SKM-1 treated with dmso at 0.1 percent for 144 hours (cell line): Measurements from ENCODE around the gene MRPL54.
A peak's percentile ranks its signal among the peaks of the same experiment; 100 is the strongest.
"Not testable (repeated sequence)": the region's sequence is repeated elsewhere in the genome, so short reads cannot be mapped to it uniquely, and the experiment has no call there.

Source experiments
- DNase-seq: peaks from one replicate; lab custom pipeline; 2025; ENCODE audit not compliant: unreplicated experiment; lab: John Stamatoyannopoulos, UW

MRPL54 gene

DNA sequence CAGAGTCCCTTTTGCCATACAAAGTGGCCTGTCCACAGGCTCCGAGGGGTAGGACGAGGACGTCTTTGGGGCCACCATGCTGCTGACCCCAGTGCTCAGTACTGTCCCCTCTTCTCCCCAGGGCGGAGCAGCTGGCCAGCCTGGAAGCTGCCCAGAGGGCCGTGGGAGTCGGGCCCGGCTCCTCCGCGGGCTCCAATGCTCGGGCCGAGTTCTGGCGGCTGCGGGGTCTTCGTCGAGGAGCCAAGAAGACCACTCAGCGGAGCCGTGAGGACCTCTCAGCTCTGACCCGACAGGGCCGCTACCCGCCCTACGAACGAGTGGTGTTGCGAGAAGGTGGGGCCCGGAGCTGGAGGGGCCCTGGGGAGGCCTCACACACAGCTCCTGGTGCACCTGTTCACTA, 22.1 kb upstream of the MRPL54 start:
- no peak for DNase-seq

DNA sequence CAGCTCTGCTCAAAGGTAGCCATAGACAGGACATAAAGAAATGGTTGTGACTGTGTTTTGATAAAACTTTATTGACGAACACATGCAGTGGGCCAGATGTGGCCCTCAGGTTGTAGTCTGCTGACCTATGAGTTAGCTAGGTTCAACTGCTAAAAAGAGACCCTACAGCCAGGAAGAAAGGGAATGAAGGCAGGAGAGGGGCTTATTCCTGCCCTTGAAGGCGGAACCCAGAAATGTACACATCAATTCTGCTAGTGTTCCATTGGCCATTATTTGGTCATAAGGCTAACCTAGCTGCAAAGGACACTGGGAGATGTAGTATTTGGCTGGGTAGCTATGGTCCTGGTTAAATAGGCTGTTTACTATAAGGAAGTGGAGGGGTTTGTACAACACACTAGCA, 19.0 kb upstream of the MRPL54 start:
- no peak for DNase-seq

DNA sequence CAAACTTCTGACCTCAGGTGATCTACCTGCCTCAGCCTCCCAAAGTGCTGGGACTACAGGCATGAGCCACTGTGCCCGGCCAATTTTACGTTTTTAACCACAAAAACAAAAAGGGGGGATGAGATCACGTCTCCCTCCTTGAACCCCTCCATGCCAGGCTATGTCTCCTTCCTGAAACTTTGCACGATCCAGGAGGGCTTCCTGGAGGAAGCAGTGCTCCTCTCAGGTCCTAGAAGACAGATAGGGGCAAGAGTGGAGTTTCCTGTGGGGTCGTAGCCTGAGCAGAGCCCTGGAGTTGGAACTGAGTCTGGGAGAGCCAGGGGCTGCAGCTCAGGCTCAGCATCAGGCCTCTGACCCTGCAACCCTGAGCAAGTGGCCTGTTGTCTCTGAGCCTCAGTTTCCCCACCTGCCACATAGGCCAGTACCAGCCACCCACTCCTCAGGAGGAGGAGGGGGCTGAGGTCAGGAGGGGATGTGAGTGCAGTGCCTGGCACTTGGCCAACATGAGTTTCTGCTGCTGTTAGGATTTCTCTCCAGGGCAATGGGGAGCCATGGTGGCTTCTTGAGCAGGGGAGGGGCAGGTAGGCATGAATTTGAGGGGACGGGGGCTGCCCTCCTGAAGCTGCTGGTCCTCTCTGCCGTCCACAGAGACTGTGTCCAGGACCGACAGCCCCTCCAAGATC, 17.0 kb upstream of the MRPL54 start:
- DNase-seq = no peak

DNA sequence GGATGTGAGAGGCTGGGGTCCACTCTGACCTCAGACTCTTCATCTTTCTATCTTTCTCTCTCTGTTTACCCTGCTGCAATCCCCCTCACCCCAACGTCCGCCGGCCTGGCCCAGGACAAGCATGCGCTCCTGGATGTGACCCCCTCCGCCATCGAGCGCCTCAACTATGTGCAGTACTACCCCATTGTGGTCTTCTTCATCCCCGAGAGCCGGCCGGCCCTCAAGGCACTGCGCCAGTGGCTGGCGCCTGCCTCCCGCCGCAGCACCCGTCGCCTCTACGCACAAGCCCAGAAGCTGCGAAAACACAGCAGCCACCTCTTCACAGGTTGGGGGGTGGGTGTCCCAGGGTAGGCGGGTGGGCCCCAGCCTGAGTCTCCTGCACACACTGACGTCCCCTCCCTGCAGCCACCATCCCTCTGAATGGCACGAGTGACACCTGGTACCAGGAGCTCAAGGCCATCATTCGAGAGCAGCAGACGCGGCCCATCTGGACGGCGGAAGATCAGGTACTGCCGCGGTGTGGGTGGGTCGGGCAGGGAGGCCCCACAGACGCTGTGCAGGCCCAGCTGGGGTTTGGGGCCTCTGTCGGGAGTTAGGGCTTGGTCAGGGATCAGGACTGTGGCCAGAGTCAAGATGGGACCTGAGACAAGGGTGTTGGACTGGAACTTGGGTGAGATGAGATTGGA, 16.0 kb upstream of the MRPL54 start:
- no peak for DNase-seq

DNA sequence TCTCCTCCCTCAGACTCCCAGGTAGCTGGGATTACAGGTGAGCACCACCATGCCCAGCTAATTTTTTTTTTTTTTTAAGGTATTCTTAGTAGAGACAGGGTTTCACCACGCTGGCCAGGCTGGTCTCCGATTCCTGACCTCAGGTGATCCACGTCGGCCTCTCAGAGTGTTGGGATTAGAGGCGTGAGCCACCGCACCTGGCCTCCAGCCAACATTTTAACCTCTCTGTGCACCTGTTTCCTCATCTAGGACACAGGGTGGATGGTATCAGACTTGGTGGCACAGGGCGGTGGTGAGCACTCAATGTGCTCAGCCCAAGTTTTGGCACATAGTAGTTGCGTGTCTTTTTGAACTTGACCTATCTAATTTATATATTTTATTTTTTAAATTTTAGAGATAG, 13.5 kb upstream of the MRPL54 start:
- no peak for DNase-seq

DNA sequence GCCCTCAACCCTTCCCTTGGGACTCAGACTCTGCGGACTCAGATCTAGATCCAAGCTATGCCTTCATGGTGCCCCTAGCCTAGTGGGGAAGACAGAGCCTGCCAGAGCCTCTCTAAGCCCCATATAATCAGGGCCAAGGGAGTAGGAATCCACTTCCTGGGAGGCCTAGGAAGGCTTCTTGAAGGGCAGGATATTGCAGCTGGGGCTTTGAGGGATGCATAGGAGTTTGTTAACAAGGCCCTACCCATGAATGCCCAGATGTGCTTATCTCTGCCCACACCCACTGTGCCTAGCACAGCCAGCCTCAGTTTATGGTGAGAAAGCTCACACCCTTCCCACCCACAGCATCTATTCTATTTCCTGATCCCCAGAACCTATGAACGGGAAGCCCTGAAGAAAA, 12.3 kb upstream of the MRPL54 start:
- no peak for DNase-seq

DNA sequence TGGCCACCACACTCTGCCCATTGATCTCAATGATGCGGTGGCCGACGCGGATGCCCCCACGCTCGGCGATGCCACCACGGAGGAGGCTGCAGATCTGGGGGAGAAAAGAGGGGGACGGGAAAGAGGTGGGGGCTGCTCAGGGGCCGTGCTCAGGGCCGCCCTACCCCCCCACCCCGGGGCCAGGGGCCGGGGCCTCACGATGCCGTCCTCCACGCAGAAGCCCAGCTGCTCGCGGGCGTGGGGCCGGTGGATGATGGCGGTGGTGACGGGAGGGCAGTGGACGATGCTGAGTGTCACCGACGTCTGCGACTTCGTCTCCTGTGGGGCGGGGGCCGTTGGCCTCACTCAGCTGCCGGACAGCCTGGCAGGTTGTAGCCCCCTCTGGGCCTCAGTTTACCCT, 11.2 kb upstream of the MRPL54 start:
- DNase-seq = no peak

DNA sequence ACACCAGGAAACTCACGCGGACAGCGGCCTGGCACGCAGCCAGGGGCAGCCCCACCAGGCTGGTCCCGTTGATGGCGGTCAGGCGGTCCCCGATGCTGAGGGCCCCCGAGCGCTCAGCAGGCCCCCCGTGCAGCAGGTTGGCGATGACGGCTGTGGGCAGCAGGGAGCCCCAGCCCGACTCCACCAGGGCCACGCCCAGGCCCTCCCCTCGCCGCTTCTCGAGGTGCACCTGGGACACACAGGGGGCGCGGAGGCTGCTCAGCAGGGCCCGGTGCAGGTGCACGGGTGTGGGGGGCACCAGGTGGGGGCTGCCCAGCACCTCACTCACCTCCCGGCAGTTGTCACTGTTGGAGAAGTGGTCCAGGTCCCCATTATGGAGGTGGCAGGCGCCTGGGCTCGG, 10.0 kb upstream of the MRPL54 start:
- DNase-seq = no peak

DNA sequence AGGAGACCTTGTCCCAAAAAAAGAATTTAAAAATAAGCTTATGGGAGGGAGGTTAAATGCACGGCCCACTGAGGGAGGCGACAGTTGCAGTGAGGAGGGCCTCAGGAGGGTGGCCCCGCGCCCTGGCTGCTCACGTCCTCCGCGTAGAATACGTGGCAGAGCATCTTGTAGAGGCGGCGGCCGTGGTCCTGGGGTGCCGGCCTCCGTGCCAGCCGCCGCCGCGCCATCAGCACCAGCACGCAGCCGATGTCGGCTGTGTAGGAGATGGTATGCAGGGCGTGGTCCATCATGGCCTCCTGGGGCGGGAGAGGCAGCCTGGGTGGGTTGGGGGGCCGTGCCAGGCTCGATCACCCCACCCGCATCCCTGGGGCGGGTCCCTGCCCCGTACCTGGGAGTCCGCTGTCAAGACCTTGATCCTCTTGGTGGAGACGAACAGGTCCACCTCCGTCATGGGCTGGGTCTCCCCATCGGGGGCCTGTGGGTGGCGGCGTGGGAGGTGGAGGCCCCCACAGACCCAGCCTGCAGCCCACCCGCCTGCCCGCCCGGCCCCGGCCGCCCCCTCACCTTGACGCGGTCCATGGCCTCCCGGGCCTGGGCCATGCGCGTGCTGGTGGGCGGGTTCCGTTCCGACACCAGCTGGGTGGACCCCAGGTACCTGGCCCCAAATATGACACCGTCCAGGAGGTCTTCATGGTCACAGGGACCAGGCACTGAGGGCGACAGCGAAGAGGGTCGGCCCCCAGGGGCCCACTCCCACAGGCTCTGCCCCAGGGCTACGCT, 8.7 kb upstream of the MRPL54 start:
- DNase-seq = no peak

DNA sequence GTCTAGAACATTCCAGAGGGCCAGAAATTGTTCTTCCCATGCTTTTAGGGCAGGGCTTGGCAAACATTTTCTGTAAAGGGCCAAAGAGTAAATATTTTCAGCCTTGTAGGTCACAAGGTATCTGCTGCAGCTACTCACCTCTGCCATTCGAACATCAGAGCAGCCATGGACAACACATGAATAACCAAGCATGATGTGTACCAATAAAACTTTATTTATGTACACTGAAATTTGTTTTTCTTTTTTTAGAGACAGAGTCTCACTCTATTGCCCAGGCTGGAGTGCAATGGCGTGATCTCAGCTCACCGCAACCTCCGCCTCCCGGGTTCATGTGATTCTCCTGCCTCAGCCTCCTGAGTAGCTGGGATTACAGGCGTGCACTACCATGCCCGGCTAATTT, 4.8 kb upstream of the MRPL54 start:
- not testable (repeated sequence) for DNase-seq

DNA sequence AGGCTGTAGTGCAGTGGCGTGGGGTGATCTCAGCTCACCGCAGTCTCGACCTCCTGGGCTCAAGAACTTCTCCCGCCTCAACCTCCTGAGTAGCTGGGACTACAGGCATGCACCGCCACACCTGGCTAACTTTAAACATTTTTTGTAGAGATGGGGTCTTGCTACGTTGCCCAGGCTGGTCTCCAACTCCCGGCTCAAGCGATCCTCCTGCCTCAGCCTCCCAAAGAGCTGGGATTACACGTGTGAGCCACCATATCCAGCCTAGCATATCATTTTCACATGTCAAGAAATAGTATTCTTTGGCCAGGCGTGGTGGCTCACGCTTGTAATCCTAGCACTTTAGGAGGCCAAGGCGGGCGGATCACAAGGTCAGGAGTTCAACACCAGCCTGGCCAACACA, 4.2 kb upstream of the MRPL54 start:
- not testable (repeated sequence) for DNase-seq

DNA sequence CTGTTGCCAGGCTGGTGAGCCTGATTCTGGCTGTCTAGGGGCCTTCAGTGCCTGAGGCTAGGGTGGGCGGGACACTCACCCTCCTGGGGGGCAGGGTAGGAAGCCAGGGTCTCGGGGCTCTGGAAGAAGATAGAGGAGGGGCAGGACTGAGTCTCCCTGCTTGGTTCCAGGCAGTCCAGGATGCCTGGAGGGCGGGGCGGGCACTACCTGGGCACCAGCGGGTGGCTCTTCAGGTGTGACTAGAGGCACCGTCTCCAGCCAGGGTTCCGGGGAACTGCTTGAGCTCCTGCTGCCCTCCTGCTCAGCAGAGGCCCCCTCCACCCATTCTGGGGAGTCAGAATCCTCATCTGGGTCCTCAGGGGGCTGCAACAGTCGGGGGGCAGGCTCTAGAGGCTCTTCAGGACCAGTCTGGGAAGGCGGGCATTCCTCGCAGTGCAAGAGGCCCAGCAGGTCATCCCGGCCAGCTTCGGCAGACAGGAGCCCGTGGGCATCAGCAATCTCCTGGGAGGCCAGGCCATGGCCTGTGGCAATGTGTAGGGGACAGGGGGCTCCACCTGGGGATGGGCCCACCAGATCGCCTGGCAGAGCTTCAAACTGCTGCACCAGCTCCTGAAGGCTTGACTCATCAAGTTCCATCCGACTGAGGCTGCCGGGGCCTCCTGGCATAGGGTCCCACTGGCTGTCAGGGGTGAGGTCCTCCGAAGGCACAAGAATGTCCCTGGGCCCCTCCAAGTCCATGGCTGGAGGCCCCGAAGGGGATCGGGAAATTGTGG, 2.8 kb upstream of the MRPL54 start:
- DNase-seq = no peak

DNA sequence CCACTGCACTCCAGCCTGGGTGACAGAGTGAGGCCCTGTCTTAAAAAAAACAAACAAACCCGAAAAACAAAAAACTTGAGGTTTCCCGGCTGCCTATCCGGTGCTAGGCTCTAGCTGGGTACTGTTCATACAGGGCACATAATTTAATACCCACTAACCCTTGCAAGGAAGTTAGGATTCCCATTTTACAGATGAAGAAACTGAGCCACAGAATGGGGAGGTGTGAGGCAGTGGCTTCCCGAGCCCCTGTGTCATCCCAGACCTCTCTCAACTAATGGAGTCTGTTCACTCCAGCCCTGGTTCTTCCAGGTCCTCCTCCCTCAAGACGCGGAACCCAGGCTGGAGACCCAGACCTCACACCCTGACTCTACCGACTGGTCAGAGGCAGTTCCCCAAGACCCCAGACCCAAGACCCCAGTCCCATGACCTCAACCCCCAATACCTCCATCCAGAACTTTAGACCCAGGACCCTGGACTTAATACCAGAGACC, 1.6 kb upstream of the MRPL54 start:
- DNase-seq = no peak

DNA sequence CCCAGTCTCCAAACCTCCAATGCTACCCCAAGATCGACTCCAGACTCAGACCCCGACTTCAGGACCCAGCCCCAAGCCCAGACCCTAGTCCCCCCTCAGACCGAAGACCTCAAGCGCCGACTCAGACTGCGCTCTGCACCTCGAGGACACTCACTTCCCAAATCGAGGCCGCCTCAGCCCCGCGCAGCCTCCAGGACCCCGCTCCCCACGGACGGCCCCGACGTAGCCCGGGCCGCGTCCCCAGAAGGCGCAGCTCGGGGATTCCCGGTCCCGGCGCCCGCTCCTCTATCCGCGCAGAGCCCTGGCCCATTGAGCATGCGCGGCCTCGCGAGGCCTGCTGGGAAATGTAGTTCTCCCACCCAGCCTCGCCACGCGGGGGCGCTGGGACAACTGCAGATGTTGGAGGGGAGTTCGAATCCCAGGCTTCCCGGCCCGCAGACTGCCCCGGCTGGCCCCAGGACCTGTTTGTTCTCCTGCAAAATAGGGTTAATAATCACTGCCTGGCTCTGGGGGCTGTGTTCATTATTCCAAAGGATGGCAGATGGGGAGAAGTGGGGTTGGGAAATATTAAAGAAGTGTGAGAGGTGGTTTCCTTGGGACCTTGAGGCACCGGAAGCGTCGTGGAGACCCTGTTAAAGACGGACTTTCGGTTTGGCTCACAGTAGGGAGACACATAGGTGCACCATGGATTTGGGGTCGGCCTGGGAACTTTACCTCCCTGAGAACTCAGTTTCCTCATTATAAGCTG, 926 bp upstream of the MRPL54 start, which contains the start of gene APBA3:
Gene APBA3 (minus strand): TSS at position 311 of the 748 bp plus-strand sequence. CDS start 1,428 bp downstream, outside the sequence.
- peak; percentile 80 for DNase-seq

DNA sequence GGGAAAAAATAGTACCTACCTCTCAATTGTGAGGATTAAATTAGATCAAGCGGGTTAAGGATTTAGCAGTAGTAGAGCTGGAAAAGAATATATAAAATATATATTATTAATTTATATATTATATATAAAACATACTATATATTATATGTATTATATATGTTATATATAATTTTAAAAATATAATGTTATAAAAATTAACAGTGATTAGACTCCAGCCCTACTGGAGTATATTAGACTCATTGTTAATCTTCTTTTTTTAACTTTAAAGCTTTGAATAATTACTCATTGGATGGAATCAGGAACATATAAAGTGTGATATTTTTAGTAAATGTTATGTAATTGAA, 380 bp upstream of the MRPL54 start:
- peak; percentile 58 for DNase-seq

DNA sequence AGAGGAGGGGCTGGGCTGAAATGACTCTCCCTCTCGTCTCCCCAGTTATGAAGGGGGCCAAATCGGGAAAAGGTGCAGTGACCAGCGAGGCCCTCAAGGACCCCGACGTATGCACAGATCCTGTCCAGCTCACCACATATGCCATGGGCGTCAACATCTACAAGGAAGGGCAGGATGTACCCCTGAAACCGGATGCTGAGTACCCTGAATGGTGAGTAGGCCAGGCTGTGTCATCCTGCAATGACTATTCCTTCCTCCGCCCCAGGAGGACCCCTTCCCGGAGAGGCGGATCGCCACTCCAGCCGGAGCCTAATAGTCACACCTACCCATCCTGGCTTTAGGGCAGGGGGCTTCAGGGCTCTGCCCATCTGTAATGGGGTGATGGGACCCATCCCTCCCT, 2.6 kb downstream of the MRPL54 start:
- DNase-seq = no peak

DNA sequence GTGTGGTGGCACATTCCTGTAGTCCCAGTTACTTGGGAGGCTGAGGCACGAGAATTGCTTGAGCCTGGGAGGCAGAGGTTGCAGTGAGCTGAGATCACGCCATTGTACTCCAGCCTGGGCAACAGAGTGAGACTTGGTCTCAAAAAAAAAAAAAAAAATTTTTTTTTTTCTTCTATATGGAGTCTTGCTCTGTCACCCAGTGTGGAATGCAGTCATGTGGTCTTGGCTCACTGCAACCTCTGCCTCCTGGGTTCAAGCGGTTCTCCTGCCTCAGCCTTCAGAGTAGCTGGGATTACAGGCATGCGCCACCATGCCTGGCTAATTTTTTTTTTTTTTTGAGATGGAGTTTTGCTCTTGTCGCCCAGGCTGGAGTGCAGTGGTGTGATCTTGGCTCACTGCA, 3.3 kb downstream of the MRPL54 start:
- not testable (repeated sequence) for DNase-seq

DNA sequence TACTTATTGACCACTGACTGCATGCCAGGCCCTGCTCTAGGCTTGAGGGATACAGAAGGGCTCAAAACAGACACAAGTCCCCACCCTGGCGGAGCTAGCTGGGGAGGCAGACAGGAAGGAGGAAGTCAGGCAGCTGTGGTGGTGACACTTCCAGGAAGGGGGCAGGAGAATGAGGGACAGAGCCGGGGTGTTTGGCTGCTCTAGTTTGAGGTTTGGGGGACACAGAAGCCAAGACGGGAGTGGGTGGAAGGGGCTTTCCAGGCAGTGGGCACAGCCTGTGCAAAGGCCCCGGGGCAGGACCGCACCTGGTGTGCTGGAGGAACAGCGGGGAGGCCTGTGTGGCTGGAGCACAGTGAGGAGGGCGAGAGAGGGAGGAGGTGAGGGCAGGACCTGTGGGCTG, 4.0 kb downstream of the MRPL54 start:
- DNase-seq = no peak

DNA sequence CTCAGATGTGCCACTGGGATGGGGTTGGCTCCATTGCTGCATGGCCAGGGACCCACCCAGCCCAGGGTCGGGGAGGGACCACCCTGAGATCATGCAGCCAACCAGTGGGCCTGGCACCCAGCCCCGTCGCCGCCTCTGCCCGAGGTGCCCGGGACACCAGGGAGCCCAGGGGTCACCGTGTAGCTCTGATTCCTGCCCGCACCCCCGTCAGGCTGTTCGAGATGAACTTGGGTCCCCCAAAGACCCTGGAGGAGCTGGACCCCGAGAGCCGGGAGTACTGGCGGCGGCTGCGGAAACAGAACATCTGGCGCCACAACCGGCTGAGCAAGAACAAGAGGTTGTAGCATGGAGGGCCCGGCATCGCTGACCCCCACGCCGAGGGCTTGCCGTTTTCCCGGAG, 4.6 kb downstream of the MRPL54 start:
- no peak for DNase-seq

DNA sequence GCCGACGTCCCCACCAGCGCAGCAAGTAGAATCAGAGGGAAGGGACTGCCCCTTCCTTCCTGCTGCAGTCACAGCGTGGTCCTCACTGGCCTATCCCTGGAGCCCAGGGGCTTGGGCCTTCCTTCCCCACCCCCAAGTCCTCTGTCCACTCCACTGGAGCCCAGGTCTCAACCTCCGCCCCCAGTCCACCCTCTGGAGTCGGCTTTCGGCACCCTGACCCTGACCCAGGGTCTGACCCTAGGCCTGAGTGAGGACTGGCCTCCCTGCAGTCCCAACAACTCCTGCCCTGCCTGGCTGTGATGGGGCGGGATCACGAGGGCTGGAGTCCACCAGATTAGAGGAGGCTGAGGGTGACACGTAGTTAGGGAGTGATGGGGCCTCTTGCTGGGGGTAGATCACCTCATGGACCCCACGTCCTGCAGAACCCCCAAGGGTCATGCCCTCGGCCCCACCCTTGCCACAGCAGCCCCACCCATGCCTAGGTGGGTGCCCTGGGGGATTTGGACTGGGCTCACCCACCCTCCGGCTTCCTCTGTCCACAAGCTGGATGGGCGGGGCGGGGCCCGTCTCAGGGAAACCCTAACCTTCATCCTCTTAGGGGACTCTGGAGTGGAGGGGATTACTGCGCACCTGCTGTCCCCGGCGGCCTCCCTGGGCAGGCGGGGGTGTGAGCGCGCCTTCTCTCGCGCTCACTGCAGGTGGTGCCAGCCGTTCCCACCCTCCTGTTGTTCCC, 5.7 kb downstream of the MRPL54 start:
- DNase-seq = no peak
